Neural progenitor cell (in vitro differentiated cells): Measurements from ENCODE around the gene LRP1B. TPM values are rescaled to one million over a fixed set of nuclear protein-coding genes. Genes with fewer than 3 reads are reported as not detected.

Source experiments
- DNase-seq: peaks from one replicate; pipeline ENCODE4 v3.0.0-alpha.2; 2016; ENCODE audit warnings: low spot score
- H2AFZ ChIP-seq: fragments of 200-600 bp; sonication (generic); replicated peaks from 2 replicates; pipeline ENCODE4 v1.6.1; 2016; ENCODE audit warnings: antibody characterized with exemption
- H3F3A ChIP-seq: fragments of 200-600 bp; sonication (generic); 2 replicates; pipeline ENCODE4 v1.6.1; 2016; ENCODE audit warnings: antibody characterized with exemption, low read depth
- H3K27ac ChIP-seq: fragments of 200-600 bp; sonication (generic); 2 replicates; pipeline ENCODE4 v1.5.1; 2016; ENCODE audit warnings: mild to moderate bottlenecking
- H3K27me3 ChIP-seq: fragments of 200-600 bp; sonication (generic); 2 replicates; pipeline ENCODE4 v1.6.1; 2016; ENCODE audit warnings: mild to moderate bottlenecking, moderate library complexity
- H3K36me3 ChIP-seq: fragments of 200-600 bp; sonication (generic); 2 replicates; pipeline ENCODE4 v1.5.1; 2016
- H3K4me1 ChIP-seq: fragments of 200-600 bp; sonication (generic); 2 replicates; pipeline ENCODE4 v1.6.1; 2016; ENCODE audit warnings: mixed run types
- H3K4me2 ChIP-seq: fragments of 200-600 bp; sonication (generic); 2 replicates; pipeline ENCODE4 v1.6.1; 2016
- H3K4me3 ChIP-seq: fragments of 200-600 bp; sonication (generic); 2 replicates; pipeline ENCODE4 v1.5.1; 2016
- H3K79me2 ChIP-seq: fragments of 200-600 bp; sonication (generic); 2 replicates; pipeline ENCODE4 v1.6.1; 2016; ENCODE audit warnings: low read depth
- H3K9ac ChIP-seq: fragments of 200-600 bp; sonication (generic); 2 replicates; pipeline ENCODE4 v1.6.1; 2016
- H3K9me3 ChIP-seq: fragments of 200-600 bp; sonication (generic); 2 replicates; pipeline ENCODE4 v1.5.1; 2016; ENCODE audit warnings: low read depth
- H4K20me1 ChIP-seq: fragments of 200-600 bp; sonication (generic); 2 replicates; pipeline ENCODE4 v1.6.1; 2016; ENCODE audit warnings: low read depth
- H3K27ac Mint-ChIP-seq: 3 replicates; pipeline ENCODE4 v1.8.0; 2021; ENCODE audit warnings: mixed read lengths
- H3K27me3 Mint-ChIP-seq: 2 replicates; pipeline ENCODE4 v1.8.0; 2022; ENCODE audit warnings: low read depth, mild to moderate bottlenecking, inconsistent platforms, moderate library complexity, mixed read lengths; ENCODE audit not compliant: insufficient read depth
- H3K36me3 Mint-ChIP-seq: 3 replicates; pipeline ENCODE4 v1.8.0; 2021; ENCODE audit warnings: mixed read lengths
- H3K4me1 Mint-ChIP-seq: 3 replicates; pipeline ENCODE4 v1.8.0; 2021; ENCODE audit warnings: mixed read lengths
- H3K4me3 Mint-ChIP-seq: 3 replicates; pipeline ENCODE4 v1.8.0; 2021; ENCODE audit warnings: mild to moderate bottlenecking, moderate library complexity, mixed read lengths
- H3K9me3 Mint-ChIP-seq: 3 replicates; pipeline ENCODE4 v1.8.0; 2020; ENCODE audit warnings: mixed read lengths
- EZH2 ChIP-seq: fragments of 200-600 bp; sonication (generic); IDR thresholded peaks from 2 replicates; pipeline ENCODE4 v1.6.1; 2017; ENCODE audit warnings: antibody characterized with exemption, mild to moderate bottlenecking, moderate library complexity
- EZH2phosphoT487 ChIP-seq: fragments of 200-600 bp; sonication (generic); IDR thresholded peaks from 2 replicates; pipeline ENCODE4 v1.6.1; 2017; ENCODE audit warnings: antibody characterized with exemption
- total RNA-seq: library from RNA; depleted of rRNA; stranded (reverse); fragments of >200 nt; gene quantifications from 2 replicates; pipeline ENCODE4 v1.2.3, GENCODE V29; 2015; ENCODE audit warnings: low replicate concordance
- TF ChIP-seq, protein P1 (sequence below): fragments of 200-600 bp; sonication (generic); IDR thresholded peaks from 2 replicates; pipeline ENCODE4 v1.5.1; 2017; ENCODE audit warnings: antibody characterized with exemption, mild to moderate bottlenecking

The LRP1B gene
- total RNA-seq, 1 donor from 2014 or later = not detected

- peaks cover 10% of the 10 kb centered on the region for H3K9me3 Mint-ChIP-seq
These were observed 1260.9 kb downstream of the LRP1B start for GRCh38 chr2:140869925-140870324.

GRCh38 chr2:140869107-140869506 lies 1261.7 kb downstream of the LRP1B start:
- Histone ChIP-seq H3K4me2 (no peak overlapping the region), H3K9ac (no peak overlapping the region), H2AFZ (no peak overlapping the region), H3K36me3 (no peaks in the 10 kb centered on the region), H3K4me3 (no peak overlapping the region), H3F3A (no peaks in the 10 kb centered on the region), H4K20me1 (no peaks in the 10 kb centered on the region), H3K9me3 (no peaks in the 10 kb centered on the region), H3K79me2 (no peaks in the 10 kb centered on the region), H3K27me3 (no peaks in the 10 kb centered on the region), H3K27ac (no peak overlapping the region), H3K4me1 (no peaks in the 10 kb centered on the region)
- Mint-ChIP-seq H3K36me3 (no peaks in the 10 kb centered on the region), H3K27ac (no peak overlapping the region), H3K9me3 (peaks cover 6% of the 10 kb centered on the region), H3K4me3 (no peak overlapping the region), H3K27me3 (no peaks in the 10 kb centered on the region), H3K4me1 (no peaks in the 10 kb centered on the region)
- DNase-seq = no peak
- TF ChIP-seq EZH2phosphoT487 = no peak
- TF ChIP-seq, protein P1, sequence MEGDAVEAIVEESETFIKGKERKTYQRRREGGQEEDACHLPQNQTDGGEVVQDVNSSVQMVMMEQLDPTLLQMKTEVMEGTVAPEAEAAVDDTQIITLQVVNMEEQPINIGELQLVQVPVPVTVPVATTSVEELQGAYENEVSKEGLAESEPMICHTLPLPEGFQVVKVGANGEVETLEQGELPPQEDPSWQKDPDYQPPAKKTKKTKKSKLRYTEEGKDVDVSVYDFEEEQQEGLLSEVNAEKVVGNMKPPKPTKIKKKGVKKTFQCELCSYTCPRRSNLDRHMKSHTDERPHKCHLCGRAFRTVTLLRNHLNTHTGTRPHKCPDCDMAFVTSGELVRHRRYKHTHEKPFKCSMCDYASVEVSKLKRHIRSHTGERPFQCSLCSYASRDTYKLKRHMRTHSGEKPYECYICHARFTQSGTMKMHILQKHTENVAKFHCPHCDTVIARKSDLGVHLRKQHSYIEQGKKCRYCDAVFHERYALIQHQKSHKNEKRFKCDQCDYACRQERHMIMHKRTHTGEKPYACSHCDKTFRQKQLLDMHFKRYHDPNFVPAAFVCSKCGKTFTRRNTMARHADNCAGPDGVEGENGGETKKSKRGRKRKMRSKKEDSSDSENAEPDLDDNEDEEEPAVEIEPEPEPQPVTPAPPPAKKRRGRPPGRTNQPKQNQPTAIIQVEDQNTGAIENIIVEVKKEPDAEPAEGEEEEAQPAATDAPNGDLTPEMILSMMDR = no peak

More at GRCh38 chr2:140869925-140870324, 1260.9 kb downstream of the LRP1B start:
- no peaks in the 10 kb centered on the region for H3K27me3 ChIP-seq
- H3K9me3 ChIP-seq = peaks cover 6% of the 10 kb centered on the region
- no peak for DNase-seq
- no peaks in the 10 kb centered on the region for H3F3A ChIP-seq
- H3K4me3 Mint-ChIP-seq = no peak overlapping the region
- no peak overlapping the region for H3K27ac Mint-ChIP-seq
- H3K4me1 Mint-ChIP-seq = no peaks in the 10 kb centered on the region
- H3K4me2 ChIP-seq = no peak overlapping the region
- no peak overlapping the region for H3K9ac ChIP-seq
- no peak overlapping the region for H3K4me3 ChIP-seq
- H4K20me1 ChIP-seq = no peaks in the 10 kb centered on the region
- H2AFZ ChIP-seq = no peak overlapping the region
- H3K79me2 ChIP-seq = no peaks in the 10 kb centered on the region
- TF ChIP-seq EZH2phosphoT487 (no peak), EZH2 (no peak)
- TF ChIP-seq, protein P1 = no peak
- no peaks in the 10 kb centered on the region for H3K4me1 ChIP-seq
- H3K36me3 ChIP-seq = no peaks in the 10 kb centered on the region
- no peaks in the 10 kb centered on the region for H3K36me3 Mint-ChIP-seq
- H3K27ac ChIP-seq = no peak overlapping the region
- no peaks in the 10 kb centered on the region for H3K27me3 Mint-ChIP-seq

GRCh38 chr2:140865837-140866236 lies 1265.0 kb downstream of the LRP1B start:
- Mint-ChIP-seq H3K27me3 (no peaks in the 10 kb centered on the region), H3K9me3 (no peaks in the 10 kb centered on the region), H3K36me3 (no peaks in the 10 kb centered on the region), H3K27ac (no peak overlapping the region), H3K4me1 (no peaks in the 10 kb centered on the region), H3K4me3 (no peak overlapping the region)
- H3K79me2 ChIP-seq = no peaks in the 10 kb centered on the region
- no peak overlapping the region for H2AFZ ChIP-seq
- no peak for DNase-seq
- TF ChIP-seq, protein P1 = no peak
- TF ChIP-seq EZH2 = no peak
- no peak for TF ChIP-seq EZH2phosphoT487
- no peak overlapping the region for H3K27ac ChIP-seq
- H3K4me1 ChIP-seq = no peaks in the 10 kb centered on the region
- no peaks in the 10 kb centered on the region for H4K20me1 ChIP-seq
- H3F3A ChIP-seq = no peaks in the 10 kb centered on the region
- no peaks in the 10 kb centered on the region for H3K9me3 ChIP-seq
- no peak overlapping the region for H3K9ac ChIP-seq
- no peaks in the 10 kb centered on the region for H3K27me3 ChIP-seq
- H3K4me2 ChIP-seq = no peak overlapping the region
- H3K4me3 ChIP-seq = no peak overlapping the region
- no peaks in the 10 kb centered on the region for H3K36me3 ChIP-seq
